GM21423 (cell line): ENCODE data around the gene DGLUCY.

Source experiments
- ATAC-seq: cut with Tn5 transposase; IDR thresholded peaks from one replicate; pipeline ENCODE4 v1.9.1; 2021; ENCODE audit warnings: mild to moderate bottlenecking, moderate library complexity; ENCODE audit not compliant: unreplicated experiment

Gene DGLUCY

GRCh38 chr14:91272341-91273272, 158.7 kb downstream of the DGLUCY start:
- no peak for ATAC-seq

GRCh38 chr14:91273273-91273884, 159.5 kb downstream of the DGLUCY start:
- no peak for ATAC-seq

- no peak for ATAC-seq
Observed at GRCh38 chr14:91273885-91274273, 160.0 kb downstream of the DGLUCY start.

- ATAC-seq, result no peak
Observed at GRCh38 chr14:91274796-91275195, 160.9 kb downstream of the DGLUCY start.
